Endometrial microvascular endothelial cells (primary cell): Measurements from ENCODE around the gene INMT. TPM values are rescaled to one million over a fixed set of nuclear protein-coding genes. Genes with fewer than 3 reads are reported as not detected.

Source experiments
- in situ Hi-C: cut with HindIII; loops from 2 replicates; pipeline ENCODE4 v1.10.0; 2017; ENCODE audit warnings: low sequenced_read_pairs, low pct_unique_long_range_greater_than_20kb; ENCODE audit errors: inconsistent ontology term
- total RNA-seq: library from RNA; depleted of rRNA; stranded (reverse); fragments of >200 nt; gene quantifications from one replicate; pipeline ENCODE4 v1.2.3, GENCODE V29; 2015; ENCODE audit errors: inconsistent ontology term

The INMT gene
- total RNA-seq, 1 donor from 2014 or later, result not detected

GRCh38 chr7:30726296-30727006, 25.5 kb upstream of the INMT start:
- in situ Hi-C loops, result no loop called here

GRCh38 chr7:30727061-30727945, 24.6 kb upstream of the INMT start:
- in situ Hi-C loops, result no loop called here

GRCh38 chr7:30728591-30729100, 23.3 kb upstream of the INMT start:
- in situ Hi-C loops, result no loop called here

- in situ Hi-C loops, result no loop called here
Measured at GRCh38 chr7:30729642-30730041, 22.3 kb upstream of the INMT start.

GRCh38 chr7:30730097-30730496, 21.8 kb upstream of the INMT start:
- in situ Hi-C loops, result no loop called here

GRCh38 chr7:30730996-30731395, 20.9 kb upstream of the INMT start:
- in situ Hi-C loops, result no loop called here

GRCh38 chr7:30731581-30731980, 20.4 kb upstream of the INMT start:
- in situ Hi-C loops, result no loop called here

GRCh38 chr7:30732606-30733005, 19.3 kb upstream of the INMT start:
- in situ Hi-C loops, result no loop called here

GRCh38 chr7:30733216-30733615, 18.7 kb upstream of the INMT start:
- in situ Hi-C loops, result no loop called here

- in situ Hi-C loops, result no loop called here
Measured at GRCh38 chr7:30733691-30734090, 18.2 kb upstream of the INMT start.

- in situ Hi-C loops, result no loop called here
Measured at GRCh38 chr7:30734497-30734896, 17.4 kb upstream of the INMT start.

GRCh38 chr7:30735631-30736030, 16.3 kb upstream of the INMT start:
- in situ Hi-C loops, result no loop called here

- in situ Hi-C loops, result no loop called here
Measured at GRCh38 chr7:30736291-30736690, 15.6 kb upstream of the INMT start.

GRCh38 chr7:30738026-30738915, 13.7 kb upstream of the INMT start:
- in situ Hi-C loops, result no loop called here

GRCh38 chr7:30739691-30740090, 12.2 kb upstream of the INMT start:
- in situ Hi-C loops, result no loop called here

- in situ Hi-C loops, result no loop called here
Measured at GRCh38 chr7:30740417-30741181, 11.3 kb upstream of the INMT start.

- in situ Hi-C loops, result no loop called here
Measured at GRCh38 chr7:30741289-30741688, 10.6 kb upstream of the INMT start.

- in situ Hi-C loops, result no loop called here
Measured at GRCh38 chr7:30743371-30744074, 8.4 kb upstream of the INMT start.
